Activated CD4-positive, alpha-beta T cell treated with anti-CD3 and anti-CD28 coated beads, Interleukin-2, Interleukin-4, amounts not matched to agents 100 ng/mL and 50 ng/mL, durations not matched to agents 16 hours and 8 hours (primary cell): ENCODE results near the gene NSD2.
"Not testable (repeated sequence)": the region's sequence is repeated elsewhere in the genome, so short reads cannot be mapped to it uniquely, and the experiment has no call there.

Experiments used
- DNase-seq: peaks from one replicate; pipeline ENCODE4 v3.0.0-alpha.2; 2020; ENCODE audit warnings: low spot score

The NSD2 gene

GRCh38 chr4:1985780-1986577 is 114.8 kb downstream of the NSD2 start:
- no peak for DNase-seq

DNA sequence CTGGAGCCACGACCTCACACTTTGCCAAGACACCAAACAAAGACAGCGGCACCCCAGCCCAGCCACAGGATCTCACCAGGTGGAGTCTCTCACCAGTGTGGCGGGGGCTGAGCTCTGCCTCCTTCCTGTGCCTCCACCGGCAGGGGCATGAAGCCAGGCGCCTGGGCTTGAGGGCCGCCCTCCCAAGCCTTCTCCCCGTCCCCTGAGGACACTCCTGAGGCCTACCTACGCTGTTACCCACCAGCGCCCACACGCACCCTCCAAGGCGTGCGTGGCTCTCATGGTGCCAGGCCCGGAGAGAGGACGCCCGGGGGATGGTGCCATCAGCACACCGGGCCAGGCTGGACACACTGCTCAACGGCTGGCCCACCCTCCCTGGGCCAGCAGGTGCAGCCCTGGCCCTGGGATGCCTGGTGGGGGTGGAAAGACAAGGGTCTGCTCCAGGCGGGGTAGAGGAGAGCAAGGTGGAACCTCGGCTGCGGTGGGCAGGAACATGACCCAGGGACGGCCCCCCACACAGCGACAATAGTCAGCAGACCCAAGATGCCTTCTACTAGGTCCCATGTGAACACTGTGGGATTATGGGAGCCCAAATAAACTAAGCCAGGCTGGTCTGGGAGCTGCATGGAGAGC is 115.5 kb downstream of the NSD2 start:
- DNase-seq: no peak

GRCh38 chr4:1987296-1987695 is 116.1 kb downstream of the NSD2 start:
- DNase-seq: no peak

DNA sequence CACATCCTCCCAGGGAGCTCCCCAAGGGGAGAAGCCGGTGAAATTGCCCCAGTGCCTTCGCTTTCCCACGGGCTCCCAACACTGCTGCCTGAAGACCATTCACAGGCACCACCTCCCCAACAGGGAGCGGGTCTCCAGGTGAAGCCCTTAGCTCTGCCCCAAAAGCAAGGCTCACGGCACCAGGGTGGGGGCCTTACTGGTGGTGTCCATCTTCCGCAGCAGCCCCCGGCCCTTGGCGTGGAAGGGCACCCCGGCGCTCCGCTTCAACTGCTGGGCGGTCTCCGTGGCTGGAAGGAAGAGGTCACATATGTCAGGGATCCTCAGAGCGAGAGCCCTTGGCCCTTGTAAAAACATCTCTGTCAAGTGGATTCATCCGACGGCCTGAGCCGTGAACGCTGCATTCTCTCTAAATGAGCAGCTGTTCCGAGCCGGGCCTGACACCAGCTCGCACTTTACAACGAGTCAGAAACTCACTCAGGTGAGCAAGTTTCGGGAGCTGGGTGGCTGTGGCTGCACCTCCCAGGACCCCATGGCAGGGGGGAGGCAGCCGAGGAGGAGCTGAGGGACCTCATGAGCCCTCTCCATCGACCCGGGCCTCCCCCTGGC is 116.6 kb downstream of the NSD2 start:
- DNase-seq: no peak

DNA sequence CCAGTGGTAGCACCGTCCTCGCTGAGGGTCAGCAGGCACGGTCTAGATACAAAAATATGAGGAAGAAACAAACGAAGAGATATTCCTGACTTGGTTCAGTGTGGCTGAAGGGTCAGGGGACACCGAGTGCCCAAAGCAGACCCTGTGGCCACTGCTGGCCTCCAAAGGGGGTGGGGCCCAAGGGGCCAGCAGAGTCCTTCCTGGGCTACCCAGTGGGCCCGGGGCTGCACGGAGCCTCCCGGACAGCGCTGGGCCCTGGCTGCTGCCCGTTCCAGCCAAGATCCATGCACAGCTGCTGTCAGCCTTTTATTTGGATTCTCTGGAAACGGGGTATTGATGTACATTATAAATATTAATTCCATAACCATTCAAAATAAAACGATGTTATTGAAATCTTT is 117.1 kb downstream of the NSD2 start:
- no peak for DNase-seq

- DNase-seq: no peak
Observed at GRCh38 chr4:1989533-1990347, 118.5 kb downstream of the NSD2 start.

- no peak for DNase-seq
Observed at GRCh38 chr4:1990348-1990645, 119.1 kb downstream of the NSD2 start.

DNA sequence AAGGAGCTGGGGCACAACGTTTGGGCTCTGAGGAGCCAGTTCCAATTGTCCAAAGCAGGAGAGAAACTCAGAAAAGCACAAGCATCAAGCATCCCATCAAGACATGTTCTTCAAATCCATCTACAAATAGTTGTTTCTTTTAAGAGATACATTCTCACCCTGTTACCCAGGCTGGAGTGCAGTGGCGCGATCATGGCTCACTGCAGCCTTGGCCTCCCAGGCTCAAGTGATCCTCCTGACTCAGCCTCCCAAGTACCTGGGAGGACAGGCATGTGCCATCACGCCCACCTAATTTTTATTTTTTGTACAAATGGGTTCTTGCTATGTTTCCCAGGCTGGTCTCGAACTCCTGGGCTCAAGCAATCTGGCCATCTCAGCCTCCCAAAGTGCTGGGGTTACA is 119.5 kb downstream of the NSD2 start:
- no peak for DNase-seq

DNA sequence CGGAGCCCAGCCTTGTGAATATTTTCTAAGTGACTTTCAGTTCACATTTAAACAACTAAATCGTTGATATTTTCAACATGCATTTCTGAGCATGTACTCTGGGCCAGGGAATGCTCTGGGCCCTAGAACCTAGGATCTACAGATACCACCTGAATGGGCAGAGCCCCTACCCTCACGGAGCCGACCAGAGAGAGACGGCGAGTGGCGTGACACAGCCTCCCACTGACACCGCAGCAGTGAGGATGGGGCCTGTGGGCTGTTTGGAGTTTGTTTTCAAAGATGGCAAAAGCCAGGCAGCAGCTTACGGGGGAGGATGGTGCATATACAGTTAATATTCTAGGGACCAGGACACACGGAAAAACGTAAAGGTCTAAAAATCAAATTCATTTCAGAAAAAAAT is 119.9 kb downstream of the NSD2 start:
- no peak for DNase-seq

DNA sequence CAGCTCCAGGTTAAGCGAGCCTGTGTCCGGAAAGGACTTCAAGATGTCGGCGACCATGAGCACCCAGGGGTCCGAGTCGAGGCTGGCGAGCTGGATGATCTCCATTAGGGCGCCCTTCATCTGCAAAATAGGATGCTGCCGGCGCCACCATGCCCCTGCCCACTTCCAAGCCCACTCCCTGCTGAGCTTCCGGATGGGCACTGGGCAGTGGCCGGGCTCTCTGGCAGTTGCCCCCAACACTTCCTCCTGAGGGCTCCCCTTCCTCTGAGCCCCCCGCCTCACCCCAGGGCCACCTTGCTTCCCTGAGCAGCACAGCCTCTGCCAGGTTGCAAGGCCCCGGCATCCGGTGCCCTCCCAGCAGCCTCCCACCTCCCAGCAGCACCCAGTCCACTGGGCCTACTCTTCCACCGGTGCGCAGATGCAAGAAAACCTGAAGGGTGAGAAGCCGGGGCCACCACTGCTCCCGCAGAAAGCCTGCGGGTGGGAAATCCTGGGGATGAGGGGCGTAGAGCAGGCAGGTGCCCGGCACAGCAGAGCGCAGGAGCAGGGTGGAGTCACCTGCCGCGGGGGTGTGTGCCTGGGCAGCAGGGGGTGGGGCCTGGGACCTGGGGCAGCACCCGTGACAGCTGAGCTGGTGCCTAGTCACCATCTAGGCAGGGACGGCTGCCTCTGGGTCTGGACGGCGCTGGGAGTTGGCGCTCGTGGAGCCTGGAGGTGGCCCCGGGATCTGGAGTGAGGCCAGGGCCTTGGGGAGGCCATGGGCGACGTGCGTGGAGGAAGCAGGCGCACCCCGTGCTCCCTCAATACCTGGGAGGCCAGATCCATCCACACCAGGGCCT is 120.6 kb downstream of the NSD2 start:
- DNase-seq: no peak

DNA sequence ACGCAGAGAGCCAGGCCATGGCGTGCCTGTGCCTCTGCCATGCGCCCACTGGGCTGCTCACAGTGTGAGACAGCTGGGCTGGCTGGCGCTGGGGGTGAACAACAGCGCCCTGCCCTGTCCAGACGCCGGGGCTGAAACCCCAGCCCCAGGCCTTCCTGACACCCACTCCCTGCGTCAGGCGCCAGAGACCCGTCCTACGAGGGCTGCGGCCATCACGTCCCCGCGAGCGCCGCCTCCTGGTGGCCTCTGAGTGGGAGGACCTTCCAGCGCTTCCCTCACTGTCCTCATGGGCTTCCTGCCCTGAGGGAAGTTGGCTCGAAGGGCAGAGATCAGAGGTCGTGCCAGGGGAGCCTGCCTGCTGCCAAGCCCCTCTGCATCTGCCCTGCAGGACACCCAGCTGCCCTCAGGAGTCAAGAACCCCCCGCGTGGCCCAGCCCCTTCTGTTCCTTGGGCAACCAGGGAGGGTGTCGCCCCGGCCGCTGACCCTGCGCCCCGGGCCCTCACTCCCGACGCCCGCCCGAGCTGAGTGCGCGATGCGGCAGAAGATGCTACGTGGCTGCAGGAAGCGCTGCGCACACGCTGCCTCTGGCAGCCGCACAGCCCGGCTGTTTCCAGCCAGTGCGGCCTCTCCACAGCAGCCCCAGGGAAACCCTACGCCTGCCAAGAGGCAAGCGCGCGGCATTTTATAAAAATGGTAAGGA is 121.4 kb downstream of the NSD2 start:
- DNase-seq: no peak

DNA sequence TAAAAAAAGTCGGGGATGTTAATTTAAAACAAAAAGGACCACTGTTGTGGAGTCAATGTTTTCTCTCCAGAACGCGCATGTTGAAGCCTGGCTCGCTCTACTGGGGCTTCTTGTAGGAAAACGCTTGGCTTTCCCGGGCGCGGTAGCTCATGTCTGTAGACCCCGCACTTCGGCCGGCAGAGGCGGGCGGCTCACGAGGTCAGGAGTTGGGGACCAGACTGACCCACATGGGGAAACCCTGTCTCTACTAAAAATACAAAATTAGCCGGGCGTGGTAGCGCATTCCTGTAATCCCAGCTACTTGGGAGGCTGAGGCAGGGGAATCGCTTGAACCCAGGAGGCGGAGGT is 122.0 kb downstream of the NSD2 start:
- DNase-seq: no peak

GRCh38 chr4:1993718-1994516 is 122.7 kb downstream of the NSD2 start:
- DNase-seq: not testable (repeated sequence)

- DNase-seq: no peak
Observed at GRCh38 chr4:1994938-1995337, 123.7 kb downstream of the NSD2 start.

DNA sequence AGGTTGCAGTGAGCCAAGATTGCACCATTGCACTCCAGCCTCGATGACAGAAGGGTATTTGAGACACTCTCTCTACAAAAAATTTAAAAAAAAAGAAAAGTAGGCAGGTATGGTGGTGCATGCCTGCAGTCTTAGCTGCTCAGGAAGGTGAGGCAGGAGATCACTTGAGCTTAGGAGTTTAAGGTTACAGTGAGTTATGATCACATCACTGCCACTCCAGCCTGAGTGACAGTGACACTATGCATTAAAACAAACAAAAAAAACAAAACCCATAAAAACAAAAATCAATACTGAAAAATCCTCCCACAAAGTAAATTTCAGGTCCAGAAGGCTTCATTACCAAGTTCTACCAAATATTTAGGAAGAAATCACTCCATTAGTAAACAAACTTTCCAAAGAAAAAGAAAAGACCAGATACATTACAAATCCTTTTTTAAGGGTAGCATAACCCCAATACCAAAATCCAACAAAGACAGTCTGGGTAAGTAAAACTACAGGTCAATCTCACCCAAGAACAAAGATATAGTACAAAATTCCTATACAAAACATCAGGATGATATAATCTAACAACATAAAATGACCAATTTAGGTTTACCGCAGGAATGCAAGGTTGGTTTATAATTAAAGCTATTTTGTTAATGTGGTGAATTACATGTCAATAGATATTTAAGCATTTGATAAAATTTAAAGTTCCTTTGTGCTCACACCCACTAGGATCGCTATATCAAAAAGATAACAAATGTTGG is 125.8 kb downstream of the NSD2 start:
- DNase-seq: no peak

DNA sequence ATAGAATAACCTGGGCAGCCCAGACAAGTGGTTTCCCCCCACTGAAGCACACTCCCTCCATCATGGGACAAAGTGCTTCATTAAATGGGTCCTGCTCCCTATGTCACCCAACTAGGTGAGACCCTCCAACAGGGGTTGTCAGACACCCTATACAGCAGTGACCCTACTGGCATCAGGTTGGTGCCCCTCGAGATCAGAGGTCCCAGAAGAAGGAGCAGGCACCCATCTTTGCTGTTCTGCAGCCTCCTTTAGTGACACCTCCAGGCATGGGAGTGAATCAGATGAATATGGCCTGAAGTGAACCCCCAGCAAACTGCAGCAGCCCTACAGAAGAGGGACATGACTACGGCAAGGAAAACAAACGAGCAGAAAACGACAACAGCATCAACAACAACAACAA is 126.5 kb downstream of the NSD2 start:
- no peak for DNase-seq

DNA sequence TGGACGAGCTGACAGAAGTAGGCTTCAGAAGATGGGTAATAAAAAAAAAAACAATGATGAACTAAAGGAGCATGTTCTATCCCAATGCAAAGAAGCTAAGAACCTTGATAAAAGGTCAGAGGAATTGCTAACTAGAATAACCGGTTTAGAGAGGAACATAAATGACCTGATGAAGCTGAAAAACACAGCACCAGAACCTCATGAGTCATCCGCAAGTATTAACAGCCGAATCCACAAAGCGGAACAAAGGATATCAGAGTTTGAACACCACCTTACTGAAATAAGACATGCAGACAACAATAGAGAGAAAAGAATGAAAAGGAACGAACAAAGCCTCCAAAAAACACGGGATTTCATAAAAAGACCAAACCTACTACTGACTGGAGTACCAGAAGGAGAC is 127.1 kb downstream of the NSD2 start:
- DNase-seq: no peak

- DNase-seq: not testable (repeated sequence)
Observed at GRCh38 chr4:1999308-1999707, 128.1 kb downstream of the NSD2 start.

GRCh38 chr4:2003361-2003760 is 132.2 kb downstream of the NSD2 start:
- not testable (repeated sequence) for DNase-seq

- DNase-seq: no peak
Observed at GRCh38 chr4:2006367-2006766, 135.2 kb downstream of the NSD2 start.
